Lower lobe of right lung (tissue), 2 donors: ENCODE results near the gene PCBP2. TPM values are rescaled to one million over a fixed set of nuclear protein-coding genes. Genes with fewer than 3 reads are reported as not detected.
A peak's percentile ranks its signal among the peaks of the same experiment; 100 is the strongest.

Experiments used
- ATAC-seq, 2 donors: fragments of 200-7000 bp; cut with Tn5 transposase; one replicate each; pipeline ENCODE4 v1.9.1; 2020 to 2022; ENCODE audit warnings: mild to moderate bottlenecking in 2 of 2, moderate library complexity in 2 of 2
- DNase-seq: peaks from one replicate; pipeline ENCODE4 v3.0.0-alpha.2; 2020
- H3K27ac ChIP-seq: fragments of 200-600 bp; one replicate; pipeline ENCODE4 v1.8.0; 2022
- H3K27me3 ChIP-seq: fragments of 200-600 bp; one replicate; pipeline ENCODE4 v1.8.0; 2022; ENCODE audit warnings: low read depth
- H3K36me3 ChIP-seq: fragments of 200-600 bp; one replicate; pipeline ENCODE4 v1.8.0; 2022; ENCODE audit warnings: mild to moderate bottlenecking
- H3K4me1 ChIP-seq: fragments of 200-600 bp; one replicate; pipeline ENCODE4 v1.8.0; 2022
- H3K4me3 ChIP-seq: fragments of 200-600 bp; one replicate; pipeline ENCODE4 v1.8.0; 2022; ENCODE audit warnings: mild to moderate bottlenecking
- H3K9me3 ChIP-seq: fragments of 200-600 bp; one replicate; pipeline ENCODE4 v1.8.0; 2022
- intact Hi-C: fragments of 100-400 bp; cut with DNase I; formaldehyde crosslinking; loops from one replicate; pipeline ENCODE4 v1.11.0; 2022
- total RNA-seq: library from RNA; stranded (reverse); fragmentation: NEBNext Ultra II Directional; extraction: Animal tissue kit (Norgen Biotek cat#: 25700); gene quantifications from one replicate; pipeline ENCODE4 v1.2.1, GENCODE V29; 2021
- TF ChIP-seq, protein P1 (sequence below): fragments of 200-600 bp; IDR thresholded peaks from one replicate; pipeline ENCODE4 v1.8.0; 2022; ENCODE audit warnings: antibody characterized with exemption, mild to moderate bottlenecking
- donor health status: DM: no; HTN: yes; CAD: no; lungs with severe emphysema.

PCBP2 gene
- total RNA-seq, 1 donor from 2014 or later, result 767 TPM

DNA sequence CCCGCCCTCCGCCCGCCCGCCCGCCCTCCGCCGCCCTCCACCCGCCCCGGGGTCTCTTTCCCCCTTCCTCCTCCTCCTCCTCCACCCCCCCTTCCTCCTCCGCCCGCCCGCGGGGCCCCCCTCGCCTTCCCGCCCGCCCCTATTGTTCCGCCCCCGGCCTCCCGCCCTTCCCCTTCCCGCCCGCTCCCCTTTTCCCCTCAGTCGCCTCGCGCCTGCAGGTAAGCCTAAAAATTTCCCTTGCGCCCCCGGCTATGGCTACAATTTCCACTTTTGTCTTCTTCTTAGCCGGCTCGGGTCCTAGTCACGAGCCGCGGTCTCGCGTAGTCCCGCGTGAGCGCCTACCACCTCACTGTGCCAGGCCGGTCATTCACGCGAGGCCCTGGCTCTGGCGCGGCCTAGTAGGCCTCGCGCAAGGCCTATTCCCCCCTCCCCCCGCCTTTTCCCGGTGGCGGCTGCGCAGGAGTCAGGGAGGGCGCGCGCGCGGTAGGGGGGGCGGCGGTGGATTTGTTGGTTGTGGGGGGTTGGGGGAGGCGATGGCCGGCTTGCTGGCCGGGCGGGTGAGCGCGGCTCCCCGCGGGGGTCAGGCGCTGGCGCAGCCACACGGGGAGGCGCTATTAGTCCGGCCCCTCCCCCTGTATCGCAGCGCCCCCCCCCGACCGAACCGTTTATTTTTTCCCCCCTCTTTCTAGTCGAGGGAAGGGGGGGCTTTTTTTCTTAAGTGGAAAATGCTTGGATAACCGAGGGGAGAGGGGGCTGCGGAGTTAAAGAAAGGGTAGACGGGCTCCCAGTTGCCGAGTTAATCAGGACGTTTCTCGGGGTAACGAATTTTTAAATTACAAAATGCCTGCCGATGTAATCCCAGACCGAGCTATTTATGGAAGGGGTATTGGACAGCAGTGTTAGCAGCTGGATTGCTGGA lies 516 bp downstream of the PCBP2 start:
- DNase-seq, result peak; percentile 91
- Histone ChIP-seq H3K4me3 (peak overlapping the region; percentile 75), H3K36me3 (peaks cover 53% of the 10 kb centered on the region), H3K27me3 (no peaks in the 10 kb centered on the region), H3K4me1 (peaks cover 24% of the 10 kb centered on the region), H3K9me3 (no peaks in the 10 kb centered on the region), H3K27ac (peak overlapping the region; percentile 94)
- intact Hi-C loops, result no loop called here
- peak; percentile 88 to 89 for ATAC-seq
- TF ChIP-seq, protein P1, sequence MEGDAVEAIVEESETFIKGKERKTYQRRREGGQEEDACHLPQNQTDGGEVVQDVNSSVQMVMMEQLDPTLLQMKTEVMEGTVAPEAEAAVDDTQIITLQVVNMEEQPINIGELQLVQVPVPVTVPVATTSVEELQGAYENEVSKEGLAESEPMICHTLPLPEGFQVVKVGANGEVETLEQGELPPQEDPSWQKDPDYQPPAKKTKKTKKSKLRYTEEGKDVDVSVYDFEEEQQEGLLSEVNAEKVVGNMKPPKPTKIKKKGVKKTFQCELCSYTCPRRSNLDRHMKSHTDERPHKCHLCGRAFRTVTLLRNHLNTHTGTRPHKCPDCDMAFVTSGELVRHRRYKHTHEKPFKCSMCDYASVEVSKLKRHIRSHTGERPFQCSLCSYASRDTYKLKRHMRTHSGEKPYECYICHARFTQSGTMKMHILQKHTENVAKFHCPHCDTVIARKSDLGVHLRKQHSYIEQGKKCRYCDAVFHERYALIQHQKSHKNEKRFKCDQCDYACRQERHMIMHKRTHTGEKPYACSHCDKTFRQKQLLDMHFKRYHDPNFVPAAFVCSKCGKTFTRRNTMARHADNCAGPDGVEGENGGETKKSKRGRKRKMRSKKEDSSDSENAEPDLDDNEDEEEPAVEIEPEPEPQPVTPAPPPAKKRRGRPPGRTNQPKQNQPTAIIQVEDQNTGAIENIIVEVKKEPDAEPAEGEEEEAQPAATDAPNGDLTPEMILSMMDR, result peak; percentile 39

DNA sequence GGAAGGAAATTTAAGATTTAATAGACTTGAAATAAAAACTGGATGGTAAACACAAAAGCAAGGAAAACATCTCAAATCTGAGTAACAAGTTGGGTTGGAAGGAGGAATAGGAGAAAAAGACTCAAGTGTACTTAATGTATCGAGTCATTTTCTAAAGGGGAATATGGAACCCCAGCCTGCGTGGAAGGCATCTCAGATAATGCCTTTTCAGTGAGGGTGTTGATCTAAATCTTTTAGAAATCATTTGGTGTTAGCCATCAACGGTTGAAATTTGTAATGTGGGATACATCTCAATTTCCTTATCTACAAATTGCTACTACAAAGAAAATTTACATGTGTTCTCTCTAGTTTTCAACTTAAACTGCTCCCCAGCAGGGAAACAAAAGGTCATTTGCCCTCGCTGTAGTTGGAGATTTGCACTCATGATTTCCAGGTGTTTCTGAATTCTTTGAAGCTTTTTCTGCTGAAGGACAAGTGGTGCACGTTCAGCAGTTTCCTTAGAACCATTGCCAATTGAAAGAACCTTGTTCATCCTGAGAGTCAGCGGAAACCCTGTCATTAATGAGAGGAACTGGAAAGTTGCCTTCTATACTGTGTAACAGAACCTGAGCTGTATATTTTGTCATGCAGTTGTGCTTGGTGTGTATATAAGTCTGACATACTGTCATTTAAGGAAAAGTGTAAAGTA lies 2.2 kb downstream of the PCBP2 start:
- H3K4me3 ChIP-seq, result peak overlapping the region; percentile 75
- no peak overlapping the region for H3K27ac ChIP-seq
- H3K27me3 ChIP-seq, result no peaks in the 10 kb centered on the region
- peaks cover 56% of the 10 kb centered on the region for H3K36me3 ChIP-seq
- intact Hi-C loops, result no loop called here
- TF ChIP-seq, protein P1, result no peak
- peaks cover 24% of the 10 kb centered on the region for H3K4me1 ChIP-seq
- no peak for ATAC-seq
- no peak for DNase-seq
- no peaks in the 10 kb centered on the region for H3K9me3 ChIP-seq

DNA sequence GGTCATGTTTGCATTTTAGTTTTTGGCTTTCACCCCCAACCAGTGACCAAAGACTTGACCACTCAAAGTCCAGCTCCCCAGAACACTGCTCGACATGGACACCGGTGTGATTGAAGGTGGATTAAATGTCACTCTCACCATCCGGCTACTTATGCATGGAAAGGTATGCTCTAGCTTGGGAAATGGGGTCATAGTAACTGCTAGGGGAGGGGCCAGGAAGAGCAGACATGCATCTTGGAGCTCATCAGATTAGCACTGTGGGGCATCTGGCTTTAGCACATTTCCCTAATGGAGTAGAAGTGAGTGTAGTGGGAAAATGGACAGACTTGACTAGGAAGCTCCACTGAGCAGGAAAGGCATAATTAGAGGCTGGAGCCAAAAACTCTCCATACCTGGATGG lies 2.8 kb downstream of the PCBP2 start:
- Histone ChIP-seq H3K4me1 (peaks cover 24% of the 10 kb centered on the region), H3K9me3 (no peaks in the 10 kb centered on the region), H3K27me3 (no peaks in the 10 kb centered on the region), H3K36me3 (peaks cover 62% of the 10 kb centered on the region), H3K27ac (no peak overlapping the region), H3K4me3 (peak overlapping the region; percentile 1)
- DNase-seq (no peak), ATAC-seq (no peak)
- TF ChIP-seq, protein P1, result no peak
- intact Hi-C loops, result no loop called here

DNA sequence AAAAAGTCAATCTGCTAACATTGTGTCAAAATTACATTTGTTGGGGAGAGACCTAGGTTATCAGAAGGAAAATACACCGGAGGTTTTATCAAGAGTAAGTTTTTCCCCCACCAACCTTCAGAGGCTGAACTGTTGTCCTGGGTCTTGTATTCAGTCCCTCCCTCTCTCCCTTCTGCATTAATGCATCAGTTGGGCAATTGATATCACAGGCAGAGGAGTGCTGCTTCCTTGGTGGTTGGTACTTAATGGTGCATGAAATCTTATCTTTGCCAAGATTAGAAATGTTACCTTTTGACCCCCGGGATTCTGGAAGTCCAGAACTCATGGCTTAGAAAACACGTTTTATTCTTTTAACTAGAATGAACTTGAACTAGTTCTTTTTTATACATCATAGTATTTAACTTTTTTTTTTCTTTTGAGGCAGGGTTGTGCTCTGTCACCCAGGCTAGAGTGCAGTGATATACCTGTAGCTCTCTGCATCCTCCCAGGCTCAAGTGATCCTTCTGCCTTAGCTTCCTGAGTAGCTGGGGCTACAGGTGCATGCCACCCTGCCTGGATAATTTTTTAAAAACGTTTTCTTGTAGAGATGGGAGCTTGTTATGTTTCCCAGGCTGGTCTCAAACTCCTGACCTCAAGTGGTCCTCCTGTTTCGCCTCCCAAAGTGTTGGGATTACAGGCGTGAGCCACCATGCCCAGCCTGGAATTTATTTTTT lies 4.9 kb downstream of the PCBP2 start:
- peaks cover 84% of the 10 kb centered on the region for H3K36me3 ChIP-seq
- intact Hi-C loops, result no loop called here
- ATAC-seq (no peak), DNase-seq (no peak)
- H3K9me3 ChIP-seq, result no peaks in the 10 kb centered on the region
- H3K27me3 ChIP-seq, result no peaks in the 10 kb centered on the region
- TF ChIP-seq, protein P1, result no peak
- H3K27ac ChIP-seq, result no peak overlapping the region
- H3K4me1 ChIP-seq, result peaks cover 24% of the 10 kb centered on the region
- no peak overlapping the region for H3K4me3 ChIP-seq

DNA sequence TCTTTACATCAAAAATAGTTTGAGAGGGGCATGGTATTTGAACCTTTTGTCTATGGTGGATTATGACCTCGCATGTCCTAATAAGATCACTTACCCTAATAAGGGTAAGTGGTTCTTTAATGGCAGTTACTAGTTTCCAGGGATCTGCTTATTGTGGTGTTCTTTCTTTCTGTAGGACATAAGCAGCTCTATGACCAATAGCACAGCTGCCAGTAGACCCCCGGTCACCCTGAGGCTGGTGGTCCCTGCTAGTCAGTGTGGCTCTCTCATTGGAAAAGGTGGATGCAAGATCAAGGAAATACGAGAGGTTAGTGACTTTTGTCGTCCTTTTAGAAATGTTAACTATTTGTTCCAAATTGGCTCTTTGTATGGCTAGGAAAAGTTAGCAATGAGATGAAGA lies 7.2 kb downstream of the PCBP2 start:
- H3K4me3 ChIP-seq, result no peak overlapping the region
- peaks cover 100% of the 10 kb centered on the region for H3K36me3 ChIP-seq
- peaks cover 12% of the 10 kb centered on the region for H3K4me1 ChIP-seq
- H3K27ac ChIP-seq, result no peak overlapping the region
- TF ChIP-seq, protein P1, result no peak
- H3K9me3 ChIP-seq, result no peaks in the 10 kb centered on the region
- DNase-seq (no peak), ATAC-seq (no peak)
- intact Hi-C loops, result no loop called here
- no peaks in the 10 kb centered on the region for H3K27me3 ChIP-seq
